T-helper 1 cell treated with Interleukin-12 subunit alpha and Interleukin-12 subunit beta and Interleukin-4 antibody, amounts not matched to agents 30 ng/mL and 1 ng/mL, for 36 hours (primary cell): Measurements from ENCODE around the gene CFTR. TPM values are rescaled to one million over a fixed set of nuclear protein-coding genes. Genes with fewer than 3 reads are reported as not detected.

ENCODE experiments used
- intact Hi-C: fragments of 100-400 bp; cut with micrococcal nuclease; formaldehyde crosslinking; loops from one replicate; pipeline ENCODE4 v1.15.1; 2024
- total RNA-seq: library from RNA; stranded (reverse); gene quantifications from 2 replicates; pipeline ENCODE4 v1.2.3, GENCODE V29; 2022

CFTR gene
- total RNA-seq, 1 donor from 2014 or later = not detected

DNA sequence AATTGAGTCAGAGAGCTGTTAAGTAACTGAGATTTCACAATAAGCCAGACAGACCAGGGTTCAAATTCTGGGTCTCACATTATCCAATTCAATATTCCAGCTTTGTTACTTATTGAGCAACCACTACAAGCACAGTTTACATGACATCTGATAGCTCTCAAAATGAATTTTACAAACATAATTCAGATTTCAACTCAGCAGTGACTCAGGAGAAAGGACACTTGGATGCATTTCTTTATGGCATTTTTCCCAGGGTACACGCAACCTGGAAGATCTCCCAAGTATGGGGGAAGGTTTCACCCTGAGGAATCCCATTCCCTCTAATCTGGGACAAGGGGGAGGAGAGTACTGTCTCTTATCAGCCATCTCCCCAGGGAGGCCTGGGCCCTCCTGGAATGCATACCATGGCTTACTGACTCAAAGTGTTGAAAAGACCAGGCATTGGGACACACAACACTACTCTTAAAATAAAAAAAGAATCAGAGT is 102.4 kb downstream of the CFTR start:
- intact Hi-C loops = no loop called here

DNA sequence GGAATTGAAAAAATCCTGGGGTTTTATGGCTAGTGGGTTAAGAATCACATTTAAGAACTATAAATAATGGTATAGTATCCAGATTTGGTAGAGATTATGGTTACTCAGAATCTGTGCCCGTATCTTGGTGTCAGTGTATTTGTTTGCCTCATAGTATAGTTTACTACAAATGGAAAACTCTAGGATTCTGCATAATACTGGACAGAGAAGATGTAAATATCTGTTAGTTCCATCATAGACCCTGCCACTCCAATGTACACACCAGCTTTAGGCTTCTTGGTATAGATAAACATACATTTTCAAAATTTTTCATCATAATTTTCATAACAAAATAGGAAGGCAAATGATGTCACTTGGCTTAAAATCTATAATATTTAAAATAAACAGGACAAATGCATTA is 108.1 kb downstream of the CFTR start:
- intact Hi-C loops = no loop called here

DNA sequence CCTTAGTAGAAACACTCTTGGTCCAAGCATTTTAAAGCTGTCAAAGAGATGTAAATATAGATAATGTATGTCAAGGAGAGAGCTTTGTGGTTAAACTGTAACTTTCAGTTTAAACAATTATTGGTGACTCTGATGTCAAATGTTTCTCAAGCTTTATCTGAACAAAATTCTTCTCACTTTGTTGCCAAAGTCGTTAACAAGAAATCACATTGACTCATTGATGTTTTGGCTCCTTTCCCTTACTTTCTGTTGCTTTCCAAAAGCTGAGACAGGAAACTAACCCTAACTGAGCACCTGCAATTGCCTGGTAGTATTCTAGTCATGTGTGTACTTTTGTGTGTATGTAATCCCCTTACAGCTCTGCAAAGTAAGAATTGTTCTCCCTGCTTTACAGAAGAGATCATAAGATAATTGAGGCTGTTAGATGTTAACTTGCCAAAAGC is 108.5 kb downstream of the CFTR start:
- intact Hi-C loops = no loop called here

- intact Hi-C loops = no loop called here
Observed at GRCh38 chr7:117590191-117590590, 110.4 kb downstream of the CFTR start.

DNA sequence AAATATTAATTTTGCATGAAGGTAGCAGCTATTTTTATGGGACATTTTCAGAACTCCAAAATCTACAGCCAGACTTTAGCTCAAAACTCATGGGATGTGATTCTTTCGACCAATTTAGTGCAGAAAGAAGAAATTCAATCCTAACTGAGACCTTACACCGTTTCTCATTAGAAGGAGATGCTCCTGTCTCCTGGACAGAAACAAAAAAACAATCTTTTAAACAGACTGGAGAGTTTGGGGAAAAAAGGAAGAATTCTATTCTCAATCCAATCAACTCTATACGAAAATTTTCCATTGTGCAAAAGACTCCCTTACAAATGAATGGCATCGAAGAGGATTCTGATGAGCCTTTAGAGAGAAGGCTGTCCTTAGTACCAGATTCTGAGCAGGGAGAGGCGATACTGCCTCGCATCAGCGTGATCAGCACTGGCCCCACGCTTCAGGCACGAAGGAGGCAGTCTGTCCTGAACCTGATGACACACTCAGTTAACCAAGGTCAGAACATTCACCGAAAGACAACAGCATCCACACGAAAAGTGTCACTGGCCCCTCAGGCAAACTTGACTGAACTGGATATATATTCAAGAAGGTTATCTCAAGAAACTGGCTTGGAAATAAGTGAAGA is 112.3 kb downstream of the CFTR start:
- intact Hi-C loops = no loop called here

DNA sequence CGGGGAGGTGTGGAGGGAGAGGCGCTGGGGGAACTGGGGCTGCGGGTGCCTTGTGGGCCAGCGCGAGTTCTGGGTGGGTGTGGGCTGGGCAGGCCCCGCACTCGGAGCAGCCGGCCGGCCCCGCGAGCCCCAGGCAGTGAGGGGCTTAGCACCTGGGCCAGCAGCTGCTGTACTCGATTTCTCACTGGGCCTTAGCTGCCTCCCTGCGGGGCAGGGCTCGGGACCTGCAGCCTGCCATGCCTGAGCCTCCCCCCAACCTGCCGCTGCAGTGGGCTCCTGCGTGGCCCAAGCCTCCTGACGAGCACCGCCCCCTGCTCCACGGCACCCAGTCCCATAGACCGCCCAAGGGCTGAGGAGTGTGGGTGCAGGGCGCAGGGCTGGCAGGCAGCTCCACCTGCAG is 116.3 kb downstream of the CFTR start:
- intact Hi-C loops = no loop called here

DNA sequence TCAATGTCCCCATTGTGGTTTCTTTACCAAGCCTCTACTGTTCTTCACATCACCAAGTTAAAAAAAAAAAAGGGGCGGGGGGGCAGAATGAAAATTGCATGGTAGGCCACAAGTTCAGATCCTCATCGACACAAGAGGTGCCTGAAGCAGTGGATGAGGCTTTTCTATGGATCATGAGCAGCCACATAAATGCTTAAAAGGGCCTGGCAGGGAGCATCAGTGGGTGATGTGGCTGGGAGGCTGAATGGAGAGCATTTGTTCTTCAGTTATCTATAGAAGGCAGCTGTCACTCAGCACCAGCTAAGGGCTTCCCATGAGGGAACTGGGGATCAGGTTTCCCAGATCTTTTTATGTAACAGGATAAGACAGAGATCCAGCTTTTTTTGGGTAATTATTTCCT is 117.9 kb downstream of the CFTR start:
- intact Hi-C loops = no loop called here

- intact Hi-C loops = no loop called here
Observed at GRCh38 chr7:117600911-117601310, 121.1 kb downstream of the CFTR start.

- intact Hi-C loops = no loop called here
Observed at GRCh38 chr7:117603627-117604026, 123.8 kb downstream of the CFTR start.

GRCh38 chr7:117605712-117606111 is 125.9 kb downstream of the CFTR start:
- intact Hi-C loops = no loop called here

DNA sequence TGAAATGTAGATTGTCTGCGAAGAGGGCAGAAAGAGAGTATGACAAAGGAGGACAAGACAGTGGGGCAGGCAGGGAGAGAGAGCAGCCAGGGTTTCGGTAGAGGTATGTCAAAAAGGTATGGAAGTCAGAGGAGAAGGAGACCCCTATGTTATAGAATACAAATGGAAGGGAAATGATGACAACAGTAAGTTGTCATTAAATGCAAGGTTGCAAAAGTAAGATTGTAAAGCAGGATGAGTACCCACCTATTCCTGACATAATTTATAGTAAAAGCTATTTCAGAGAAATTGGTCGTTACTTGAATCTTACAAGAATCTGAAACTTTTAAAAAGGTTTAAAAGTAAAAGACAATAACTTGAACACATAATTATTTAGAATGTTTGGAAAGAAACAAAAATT is 126.3 kb downstream of the CFTR start:
- intact Hi-C loops = no loop called here

GRCh38 chr7:117610396-117610795 is 130.6 kb downstream of the CFTR start:
- intact Hi-C loops = no loop called here

DNA sequence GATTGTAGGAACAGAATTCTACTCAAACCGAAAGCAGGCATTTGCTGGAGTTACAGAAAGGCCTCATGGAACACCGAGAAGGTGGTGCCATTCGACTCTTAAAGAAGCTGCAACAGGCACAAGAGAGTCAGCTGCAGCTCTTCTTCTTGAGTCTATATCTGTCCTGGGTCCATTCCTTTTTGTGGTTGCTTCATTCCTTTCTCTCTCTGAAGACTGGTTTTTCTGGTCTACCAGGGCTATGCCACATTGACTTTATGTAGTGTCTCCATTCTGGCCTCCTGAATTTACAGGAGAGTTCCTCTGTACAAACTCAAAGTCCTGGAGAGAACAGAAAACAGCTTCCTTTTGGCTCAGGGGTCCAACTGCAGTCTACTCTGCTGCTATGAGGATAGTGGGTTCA is 132.8 kb downstream of the CFTR start:
- intact Hi-C loops = no loop called here

GRCh38 chr7:117616694-117617093 is 136.9 kb downstream of the CFTR start:
- intact Hi-C loops = no loop called here

- intact Hi-C loops = no loop called here
Observed at GRCh38 chr7:117619681-117620080, 139.9 kb downstream of the CFTR start.

DNA sequence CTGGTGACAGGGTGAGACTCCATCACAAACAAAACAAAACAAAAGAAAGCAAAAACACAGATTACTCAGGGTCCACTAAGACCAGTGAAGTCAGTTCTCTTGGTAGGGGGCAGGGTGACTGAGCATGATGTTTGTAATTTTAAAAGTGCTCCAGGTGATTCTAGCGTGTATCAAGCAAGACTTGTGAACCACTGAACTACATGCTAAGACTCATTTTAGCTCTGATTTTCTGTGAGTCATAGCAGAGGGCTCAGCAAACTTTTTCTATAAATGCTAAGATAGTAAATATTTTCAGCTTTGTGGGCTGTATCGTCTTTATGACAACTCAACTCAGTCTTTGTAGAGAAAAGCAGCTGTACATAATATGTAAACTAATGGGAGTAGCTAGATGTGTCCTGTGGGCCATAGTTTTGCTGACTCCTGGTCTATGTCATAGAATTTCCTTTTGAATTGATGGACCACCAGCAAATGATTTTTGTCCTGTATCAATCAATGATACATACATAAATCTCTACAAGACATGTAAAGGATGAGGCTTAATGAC is 141.3 kb downstream of the CFTR start:
- intact Hi-C loops = no loop called here

GRCh38 chr7:117623606-117624005 is 143.8 kb downstream of the CFTR start:
- intact Hi-C loops = no loop called here

DNA sequence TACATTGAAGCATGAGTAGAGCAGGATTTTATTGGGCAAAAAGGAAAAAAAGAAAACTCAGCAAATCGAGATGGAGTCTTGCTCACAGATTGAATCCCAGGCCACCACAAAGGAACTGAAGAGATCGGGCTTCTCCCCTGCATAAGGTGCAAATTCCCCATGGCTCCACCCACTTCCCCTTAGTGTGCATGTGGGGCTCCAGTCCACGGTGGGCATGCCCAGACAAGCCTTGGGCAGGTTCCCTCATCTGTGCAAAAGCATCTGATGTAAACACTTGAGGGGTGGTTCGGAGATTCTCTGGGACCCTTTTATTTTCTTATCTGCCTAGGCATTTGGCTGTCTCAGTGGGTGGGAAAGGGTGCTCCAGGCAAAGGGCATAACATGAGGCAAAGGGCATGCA is 150.7 kb downstream of the CFTR start:
- intact Hi-C loops = no loop called here

- intact Hi-C loops = no loop called here
Observed at GRCh38 chr7:117630907-117631564, 151.2 kb downstream of the CFTR start.

GRCh38 chr7:117631652-117632051 is 151.8 kb downstream of the CFTR start:
- intact Hi-C loops = no loop called here

DNA sequence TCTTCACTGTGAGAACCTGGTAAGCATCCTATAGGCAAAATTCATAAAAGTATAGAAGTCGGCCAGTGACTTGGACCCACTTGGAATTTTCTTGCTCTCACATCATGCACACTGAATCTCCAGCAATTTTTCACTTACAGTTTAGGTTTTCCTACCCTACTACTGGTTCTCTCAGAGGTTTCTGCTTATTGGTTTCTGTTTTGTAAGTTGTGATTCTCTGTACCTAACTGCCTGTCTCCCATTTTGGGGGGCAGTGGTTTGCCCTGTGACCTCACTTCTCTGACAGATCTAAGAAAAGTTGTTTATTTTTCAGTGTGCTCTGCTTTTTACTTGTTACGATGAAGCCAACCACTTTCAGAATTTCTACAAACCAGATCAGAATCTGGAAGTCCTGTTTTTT is 158.1 kb downstream of the CFTR start:
- intact Hi-C loops = no loop called here

- intact Hi-C loops = no loop called here
Observed at GRCh38 chr7:117639966-117640365, 160.1 kb downstream of the CFTR start.

DNA sequence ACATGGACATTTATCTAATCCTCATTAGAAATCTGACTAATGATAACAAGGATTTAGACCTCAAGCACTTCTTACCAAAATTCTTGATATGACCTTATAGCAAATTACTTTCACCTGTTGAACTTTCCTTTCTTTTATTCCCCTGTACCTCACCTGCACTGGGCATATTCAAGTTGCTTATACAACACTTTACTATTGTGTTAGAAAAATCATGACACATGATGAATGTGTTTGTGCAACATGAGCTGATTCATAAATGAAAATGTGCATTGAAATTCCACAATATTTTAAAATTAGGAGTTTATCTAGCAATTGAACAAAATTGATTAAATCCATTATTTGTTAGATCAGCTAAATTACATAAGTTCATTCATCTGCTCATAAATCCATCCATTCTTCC is 160.6 kb downstream of the CFTR start:
- intact Hi-C loops = no loop called here
